CD4-positive, alpha-beta T cell (primary cell): ENCODE data around the gene SAMMSON. TPM values are rescaled to one million over a fixed set of nuclear protein-coding genes. Genes with fewer than 3 reads are reported as not detected.

Experiments
- ATAC-seq: fragments of 200-7000 bp; cut with Tn5 transposase; one replicate; pipeline ENCODE4 v1.10.0; 2022; ENCODE audit warnings: mild to moderate bottlenecking; ENCODE audit not compliant: poor library complexity
- CTCF ChIA-PET: fragments of 350-600 bp; sonication (Branson Sonifier 250); formaldehyde crosslinking; loops from one replicate; lab custom pipeline; 2021; ENCODE audit warnings: antibody characterized with exemption, inconsistent platforms; lab: Charles Lee
- POLR2A ChIA-PET: fragments of 350-600 bp; sonication (Branson Sonifier 250); formaldehyde crosslinking; loops from one replicate; lab custom pipeline; 2021; ENCODE audit warnings: antibody characterized with exemption, inconsistent platforms; lab: Charles Lee
- DNase-seq, 14 experiments: peaks; one replicate each; pipeline ENCODE4 v3.0.0-alpha.2; 2013 to 2020; ENCODE audit warnings: mixed read lengths in 2 of 14
- H3K27ac ChIP-seq, 2 donors: one replicate each; pipeline versions ENCODE4 v1.5.1 to v1.7.0; 2013; ENCODE audit warnings: low read length in 2 of 2, low read depth in 1 of 2, mild to moderate bottlenecking in 1 of 2
- H3K27me3 ChIP-seq, 2 experiments: 1 replicate in 1 of 2; 2 replicates in 1 of 2; pipeline versions ENCODE4 v1.6.1 to v1.7.0; 2013; ENCODE audit warnings: low read length in 2 of 2, control low read depth in 1 of 2, mild to moderate bottlenecking in 1 of 2, moderate library complexity in 1 of 2; ENCODE audit not compliant: insufficient read depth in 2 of 2, control insufficient read depth in 1 of 2
- H3K36me3 ChIP-seq: one replicate; pipeline ENCODE4 v1.6.1; 2013; ENCODE audit warnings: low read length, control low read depth; ENCODE audit not compliant: insufficient read depth
- H3K4me1 ChIP-seq: one replicate; pipeline ENCODE4 v1.6.1; 2013; ENCODE audit warnings: low read length, control low read depth; ENCODE audit not compliant: insufficient read depth
- H3K4me3 ChIP-seq: one replicate; pipeline ENCODE4 v1.5.1; 2013; ENCODE audit warnings: mild to moderate bottlenecking, low read length, moderate library complexity
- H3K9me3 ChIP-seq, 2 experiments: 1 replicate in 1 of 2; 2 replicates in 1 of 2; pipeline versions ENCODE4 v1.6.1 to v1.7.0; 2013; ENCODE audit warnings: low read length in 2 of 2, mild to moderate bottlenecking in 2 of 2, control low read depth in 1 of 2, moderate library complexity in 1 of 2; ENCODE audit not compliant: control insufficient read depth in 1 of 2, insufficient read depth in 1 of 2
- H3K27ac Mint-ChIP-seq: one replicate; pipeline ENCODE4 v1.8.0; 2020; ENCODE audit warnings: mixed read lengths
- H3K27me3 Mint-ChIP-seq: one replicate; pipeline ENCODE4 v1.8.0; 2021; ENCODE audit warnings: mixed read lengths
- H3K36me3 Mint-ChIP-seq: one replicate; pipeline ENCODE4 v1.8.0; 2021; ENCODE audit warnings: low read depth, mixed read lengths
- H3K4me1 Mint-ChIP-seq: one replicate; pipeline ENCODE4 v1.8.0; 2021; ENCODE audit warnings: low read depth, mixed read lengths
- H3K4me3 Mint-ChIP-seq: one replicate; pipeline ENCODE4 v1.8.0; 2020; ENCODE audit warnings: mild to moderate bottlenecking, mixed read lengths
- H3K9me3 Mint-ChIP-seq: one replicate; pipeline ENCODE4 v1.8.0; 2020; ENCODE audit warnings: mixed read lengths
- intact Hi-C, 2 experiments: fragments of 100-400 bp; cut with DNase I in 1 of 2; cut with micrococcal nuclease in 1 of 2; formaldehyde crosslinking; loops; one replicate each; pipeline versions ENCODE4 v1.15.1 to v1.9.0; 2023 to 2025; cut with DNase I, micrococcal nuclease
- total RNA-seq, 174 experiments: library from RNA in 2 of 174; stranded (reverse) in 2 of 174; gene quantifications; one replicate each; pipeline ENCODE4 v1.2.3 and lab custom pipeline; 2021 to 2026
- TF ChIP-seq, protein P1 (sequence below): fragments of 200-600 bp; IDR thresholded peaks from one replicate; pipeline ENCODE4 v1.8.0; 2022; ENCODE audit warnings: antibody characterized with exemption, mild to moderate bottlenecking

Gene SAMMSON
- total RNA-seq, 2 experiments from 2014 or later = not detected

DNA sequence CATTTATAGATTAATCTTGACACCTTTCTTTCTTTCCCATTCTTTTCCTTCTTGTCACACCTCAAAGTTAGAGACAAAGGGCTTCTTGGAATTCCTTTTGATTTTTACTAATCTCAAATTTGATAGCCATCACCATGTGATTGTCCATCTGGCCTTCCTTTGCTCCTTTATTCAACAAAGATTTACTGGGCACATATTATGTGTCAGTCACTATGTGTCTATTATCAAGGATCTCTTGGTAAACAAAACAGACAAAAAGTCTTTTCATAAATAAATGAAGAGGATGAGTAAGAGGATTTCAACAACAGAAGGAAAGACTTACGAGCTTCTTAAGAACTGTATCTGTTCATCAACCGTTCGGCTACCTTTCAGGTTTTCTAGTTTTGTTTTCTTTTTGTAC, 56.5 kb downstream of the SAMMSON start:
- H3K27me3 ChIP-seq = peaks cover 0 to 3% of the 10 kb centered on the region in 2 experiments
- Mint-ChIP-seq H3K9me3 (no peaks in the 10 kb centered on the region), H3K4me3 (no peak overlapping the region), H3K27ac (no peak overlapping the region), H3K4me1 (no peaks in the 10 kb centered on the region), H3K27me3 (peaks cover 27% of the 10 kb centered on the region), H3K36me3 (no peaks in the 10 kb centered on the region)
- ChIA-PET CTCF (no interaction called here), POLR2A (no interaction called here)
- no peak overlapping the region for H3K27ac ChIP-seq
- intact Hi-C loops = no loop called here
- ATAC-seq (no peak), DNase-seq (no peak)
- TF ChIP-seq, protein P1, sequence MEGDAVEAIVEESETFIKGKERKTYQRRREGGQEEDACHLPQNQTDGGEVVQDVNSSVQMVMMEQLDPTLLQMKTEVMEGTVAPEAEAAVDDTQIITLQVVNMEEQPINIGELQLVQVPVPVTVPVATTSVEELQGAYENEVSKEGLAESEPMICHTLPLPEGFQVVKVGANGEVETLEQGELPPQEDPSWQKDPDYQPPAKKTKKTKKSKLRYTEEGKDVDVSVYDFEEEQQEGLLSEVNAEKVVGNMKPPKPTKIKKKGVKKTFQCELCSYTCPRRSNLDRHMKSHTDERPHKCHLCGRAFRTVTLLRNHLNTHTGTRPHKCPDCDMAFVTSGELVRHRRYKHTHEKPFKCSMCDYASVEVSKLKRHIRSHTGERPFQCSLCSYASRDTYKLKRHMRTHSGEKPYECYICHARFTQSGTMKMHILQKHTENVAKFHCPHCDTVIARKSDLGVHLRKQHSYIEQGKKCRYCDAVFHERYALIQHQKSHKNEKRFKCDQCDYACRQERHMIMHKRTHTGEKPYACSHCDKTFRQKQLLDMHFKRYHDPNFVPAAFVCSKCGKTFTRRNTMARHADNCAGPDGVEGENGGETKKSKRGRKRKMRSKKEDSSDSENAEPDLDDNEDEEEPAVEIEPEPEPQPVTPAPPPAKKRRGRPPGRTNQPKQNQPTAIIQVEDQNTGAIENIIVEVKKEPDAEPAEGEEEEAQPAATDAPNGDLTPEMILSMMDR = no peak
- H3K36me3 ChIP-seq = no peaks in the 10 kb centered on the region
- H3K4me3 ChIP-seq = no peak overlapping the region
- no peaks in the 10 kb centered on the region for H3K4me1 ChIP-seq
- H3K9me3 ChIP-seq = no peaks in the 10 kb centered on the region

DNA sequence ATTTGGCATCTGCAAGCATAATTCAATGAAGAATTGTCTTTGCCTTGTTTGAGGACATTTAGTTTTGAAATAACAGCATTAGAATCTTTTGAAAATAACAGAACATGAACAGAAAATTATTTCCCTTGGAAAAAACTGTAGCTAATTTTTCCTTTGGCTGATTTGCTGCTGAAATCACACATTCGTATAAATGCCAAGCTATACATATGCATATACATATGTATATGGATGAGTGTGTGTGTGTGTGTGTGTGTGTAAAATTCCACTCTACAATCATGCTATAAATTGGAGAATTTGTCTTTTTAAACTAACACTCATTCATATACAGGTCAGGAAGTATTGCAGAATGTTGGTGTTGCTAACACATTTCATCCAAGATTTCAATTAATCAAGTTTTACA, 57.9 kb downstream of the SAMMSON start:
- H3K27ac ChIP-seq = no peak overlapping the region
- no peak overlapping the region for H3K27ac Mint-ChIP-seq
- no peaks in the 10 kb centered on the region for H3K9me3 Mint-ChIP-seq
- no peaks in the 10 kb centered on the region for H3K4me1 Mint-ChIP-seq
- no peaks in the 10 kb centered on the region for H3K36me3 Mint-ChIP-seq
- H3K27me3 Mint-ChIP-seq = peaks cover 23% of the 10 kb centered on the region
- intact Hi-C loops = no loop called here
- DNase-seq = no peak
- H3K27me3 ChIP-seq = peaks cover 0 to 3% of the 10 kb centered on the region in 2 experiments
- no peak for ATAC-seq
- no peaks in the 10 kb centered on the region for H3K36me3 ChIP-seq
- H3K4me3 ChIP-seq = no peak overlapping the region
- TF ChIP-seq, protein P1 = no peak
- no peaks in the 10 kb centered on the region for H3K9me3 ChIP-seq
- ChIA-PET POLR2A (no interaction called here), CTCF (no interaction called here)
- H3K4me3 Mint-ChIP-seq = no peak overlapping the region
- H3K4me1 ChIP-seq = no peaks in the 10 kb centered on the region

DNA sequence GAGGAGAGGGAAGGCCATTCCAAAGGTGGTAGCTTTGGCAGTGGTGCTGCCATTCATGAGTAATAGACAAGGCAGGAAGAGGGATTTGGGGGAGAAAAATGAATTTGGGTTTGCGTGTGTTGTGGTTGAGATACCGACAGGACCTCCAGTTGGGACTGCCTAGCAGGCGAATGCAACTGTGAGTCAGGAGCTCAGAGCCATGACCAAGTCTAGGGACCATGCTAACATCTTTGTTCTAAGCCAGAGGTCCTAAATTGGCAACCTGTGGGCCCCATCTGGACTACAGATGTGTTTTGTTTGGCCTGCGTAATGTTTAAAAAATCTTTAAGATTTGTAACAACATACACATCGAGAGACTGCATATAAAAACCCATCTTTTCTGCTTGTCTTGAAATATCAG, 61.6 kb downstream of the SAMMSON start:
- CTCF ChIA-PET = no interaction called here
- intact Hi-C loops = loop anchor here in 1 of 2 experiments (10.0 kb wide), 1 partner anchor 1624 kb away; no protein-coding TSS in a partner anchor

More for the DNA sequence above, 61.6 kb downstream of the SAMMSON start:
- no peak for ATAC-seq
- no peaks in the 10 kb centered on the region for H3K9me3 Mint-ChIP-seq
- no peak overlapping the region for H3K27ac Mint-ChIP-seq
- Histone ChIP-seq H3K4me3 (no peak overlapping the region), H3K4me1 (no peaks in the 10 kb centered on the region), H3K36me3 (no peaks in the 10 kb centered on the region), H3K9me3 (no peaks in the 10 kb centered on the region), H3K27ac (no peak overlapping the region), H3K27me3 (peaks cover 0 to 3% of the 10 kb centered on the region in 2 experiments)
- H3K4me3 Mint-ChIP-seq = no peak overlapping the region
- no peak for DNase-seq
- H3K36me3 Mint-ChIP-seq = no peaks in the 10 kb centered on the region
- no peaks in the 10 kb centered on the region for H3K27me3 Mint-ChIP-seq
- TF ChIP-seq, protein P1 = no peak
- H3K4me1 Mint-ChIP-seq = no peaks in the 10 kb centered on the region
- POLR2A ChIA-PET = no interaction called here
